Measurements from ENCODE around the gene PRPSAP2.

PRPSAP2 gene

DNA sequence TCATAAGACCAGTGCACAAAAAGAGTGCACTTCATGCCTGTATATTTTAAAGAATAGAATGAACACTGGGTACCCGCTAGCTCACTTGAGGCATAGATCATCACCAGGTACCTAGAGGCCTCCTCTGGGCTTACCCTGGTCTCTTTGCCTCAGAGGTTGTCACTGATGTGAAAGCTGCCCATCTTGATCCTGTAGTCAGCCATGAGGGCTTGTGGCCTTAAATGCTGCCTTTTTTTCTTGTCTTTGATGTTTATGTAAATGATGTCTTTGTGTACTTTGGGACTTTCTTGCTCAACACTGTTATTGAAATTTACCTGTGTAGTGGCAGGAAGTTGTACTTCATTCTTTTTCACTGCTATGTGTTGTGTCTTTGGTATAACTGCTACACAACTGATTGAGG is 67.3 kb downstream of the PRPSAP2 start:
- Histone ChIP-seq H3K27me3 (ENCODE audit: insufficient read depth, low read length) (no peaks in the 10 kb centered on the region), H3K4me3 (ENCODE audit: low read length) (no peak overlapping the region), H3K27ac (ENCODE audit: low read length) (no peak overlapping the region), H3K36me3 (ENCODE audit: insufficient read depth, low read depth, low read length) (peaks cover 35% of the 10 kb centered on the region), H3K9ac (ENCODE audit: low read depth, low read length) (no peak overlapping the region), H3K4me1 (ENCODE audit: insufficient read depth, low read length) (no peaks in the 10 kb centered on the region), H3K9me3 (ENCODE audit: insufficient read depth, low read depth, low read length) (no peaks in the 10 kb centered on the region)

DNA sequence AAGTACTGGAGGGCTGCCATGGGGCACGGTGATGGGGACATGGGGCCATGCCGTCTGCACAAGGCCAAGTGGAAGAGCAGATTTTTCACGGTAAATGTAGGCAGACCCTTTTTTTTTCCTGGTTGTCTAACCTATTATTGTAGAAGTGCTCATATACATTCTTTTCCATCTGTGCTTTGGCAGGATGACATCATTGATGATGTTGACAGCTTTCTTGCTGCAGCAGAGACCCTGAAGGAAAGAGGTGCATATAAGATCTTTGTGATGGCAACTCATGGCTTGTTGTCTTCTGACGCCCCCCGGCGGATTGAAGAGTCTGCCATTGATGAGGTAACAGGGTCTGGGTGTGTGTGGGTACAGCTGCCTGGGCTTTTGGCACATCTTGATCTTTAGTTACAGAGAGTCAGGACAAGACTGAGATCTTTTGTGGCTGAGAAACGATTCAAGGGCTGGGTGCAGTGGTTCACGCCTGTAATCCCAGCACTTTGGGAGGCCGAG is 70.7 kb downstream of the PRPSAP2 start:
- Histone ChIP-seq H3K36me3 (ENCODE audit: insufficient read depth, low read depth, low read length) (peaks cover 48% of the 10 kb centered on the region), H3K9me3 (ENCODE audit: insufficient read depth, low read depth, low read length) (no peaks in the 10 kb centered on the region), H3K4me1 (ENCODE audit: insufficient read depth, low read length) (no peaks in the 10 kb centered on the region), H3K4me3 (ENCODE audit: low read length) (no peak overlapping the region), H3K27me3 (ENCODE audit: insufficient read depth, low read length) (no peaks in the 10 kb centered on the region), H3K27ac (ENCODE audit: low read length) (no peak overlapping the region), H3K9ac (ENCODE audit: low read depth, low read length) (no peak overlapping the region)

DNA sequence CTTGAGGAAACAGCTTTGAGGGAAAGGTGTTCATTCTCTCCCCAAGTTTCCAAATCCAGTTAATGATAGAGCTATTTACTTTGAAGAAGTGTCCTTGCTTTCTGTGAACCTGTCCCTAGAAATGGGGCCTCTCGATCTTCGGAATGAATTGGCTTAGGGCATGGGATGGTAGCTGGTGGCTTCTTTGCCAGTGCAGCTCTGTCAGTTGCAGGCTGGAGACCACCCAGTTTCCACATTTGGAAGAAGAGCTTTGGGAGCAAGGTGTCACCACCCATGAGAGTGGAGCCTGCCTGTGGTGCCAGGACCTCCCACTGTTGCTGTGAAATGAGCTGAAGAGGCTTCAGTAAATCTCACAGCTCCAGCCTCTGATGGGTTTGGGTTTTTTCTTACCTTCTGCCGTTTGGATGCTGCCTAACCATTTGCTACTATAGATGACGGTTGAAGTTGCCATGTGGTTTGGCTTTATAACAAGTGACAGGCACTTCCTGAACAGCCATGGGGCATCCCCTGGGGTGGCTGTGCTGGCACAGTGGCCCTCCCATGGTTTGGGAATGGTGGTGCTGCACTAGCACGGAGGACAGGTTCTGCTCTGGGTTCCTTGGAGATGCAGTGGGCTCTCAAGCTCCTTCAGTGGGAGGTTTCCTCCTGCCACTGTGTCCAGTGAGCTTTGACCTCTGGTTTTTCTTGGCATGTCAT is 74.6 kb downstream of the PRPSAP2 start:
- Histone ChIP-seq H3K4me1 (ENCODE audit: insufficient read depth, low read length) (no peaks in the 10 kb centered on the region), H3K27ac (ENCODE audit: low read length) (no peak overlapping the region), H3K36me3 (ENCODE audit: insufficient read depth, low read depth, low read length) (peaks cover 31% of the 10 kb centered on the region), H3K27me3 (ENCODE audit: insufficient read depth, low read length) (no peaks in the 10 kb centered on the region), H3K9ac (ENCODE audit: low read depth, low read length) (no peak overlapping the region), H3K9me3 (ENCODE audit: insufficient read depth, low read depth, low read length) (no peaks in the 10 kb centered on the region), H3K4me3 (ENCODE audit: low read length) (no peak overlapping the region)

DNA sequence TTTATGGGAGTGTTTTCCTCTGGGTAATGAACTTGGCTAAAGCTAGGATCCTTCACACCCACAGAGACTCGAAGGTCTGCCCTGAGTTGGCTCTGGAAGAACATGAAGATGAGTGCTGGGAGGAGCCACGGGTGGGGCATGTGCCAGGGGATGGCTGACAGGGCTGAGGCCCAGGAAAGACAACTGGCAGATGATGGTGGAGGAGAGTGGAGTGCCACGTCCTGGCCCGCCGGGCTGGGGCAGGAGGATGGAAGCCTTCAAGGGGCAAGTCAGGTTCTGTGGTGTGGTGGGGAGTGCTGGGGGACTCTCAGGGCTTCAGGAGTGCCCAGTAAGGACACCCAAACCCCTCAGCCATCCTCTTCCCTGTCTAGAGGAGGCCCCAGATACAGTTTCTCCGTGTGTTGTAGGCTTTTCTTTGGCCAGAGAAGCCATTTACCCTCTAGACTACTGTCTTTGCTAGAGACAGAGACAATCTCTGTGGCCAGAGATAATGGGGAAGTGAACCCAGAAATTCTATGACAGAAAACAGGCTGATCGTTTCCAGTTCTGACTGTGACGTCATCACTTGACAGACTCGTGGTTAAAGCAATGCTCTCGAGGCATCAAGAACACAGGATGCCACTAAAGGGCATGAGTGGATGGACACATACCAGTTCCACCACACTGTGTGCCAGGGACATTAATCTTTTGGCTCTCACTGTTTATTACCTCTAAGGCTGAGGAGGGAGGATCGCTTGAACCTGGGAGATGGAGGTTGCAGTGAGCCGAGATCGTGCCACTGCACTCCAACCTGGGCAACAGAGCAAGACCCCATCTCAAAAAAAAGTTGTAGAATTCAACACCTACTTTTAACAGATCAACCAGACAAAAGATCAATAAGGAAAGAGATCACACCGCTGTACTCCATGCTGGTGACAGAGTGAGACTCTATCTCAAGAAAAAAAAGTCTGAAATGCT is 75.4 kb downstream of the PRPSAP2 start:
- Histone ChIP-seq H3K9me3 (ENCODE audit: insufficient read depth, low read depth, low read length) (no peaks in the 10 kb centered on the region), H3K4me1 (ENCODE audit: insufficient read depth, low read length) (no peaks in the 10 kb centered on the region), H3K27me3 (ENCODE audit: insufficient read depth, low read length) (no peaks in the 10 kb centered on the region), H3K4me3 (ENCODE audit: low read length) (no peak overlapping the region), H3K27ac (ENCODE audit: low read length) (no peak overlapping the region), H3K36me3 (ENCODE audit: insufficient read depth, low read depth, low read length) (peaks cover 29% of the 10 kb centered on the region), H3K9ac (ENCODE audit: low read depth, low read length) (no peak overlapping the region)

DNA sequence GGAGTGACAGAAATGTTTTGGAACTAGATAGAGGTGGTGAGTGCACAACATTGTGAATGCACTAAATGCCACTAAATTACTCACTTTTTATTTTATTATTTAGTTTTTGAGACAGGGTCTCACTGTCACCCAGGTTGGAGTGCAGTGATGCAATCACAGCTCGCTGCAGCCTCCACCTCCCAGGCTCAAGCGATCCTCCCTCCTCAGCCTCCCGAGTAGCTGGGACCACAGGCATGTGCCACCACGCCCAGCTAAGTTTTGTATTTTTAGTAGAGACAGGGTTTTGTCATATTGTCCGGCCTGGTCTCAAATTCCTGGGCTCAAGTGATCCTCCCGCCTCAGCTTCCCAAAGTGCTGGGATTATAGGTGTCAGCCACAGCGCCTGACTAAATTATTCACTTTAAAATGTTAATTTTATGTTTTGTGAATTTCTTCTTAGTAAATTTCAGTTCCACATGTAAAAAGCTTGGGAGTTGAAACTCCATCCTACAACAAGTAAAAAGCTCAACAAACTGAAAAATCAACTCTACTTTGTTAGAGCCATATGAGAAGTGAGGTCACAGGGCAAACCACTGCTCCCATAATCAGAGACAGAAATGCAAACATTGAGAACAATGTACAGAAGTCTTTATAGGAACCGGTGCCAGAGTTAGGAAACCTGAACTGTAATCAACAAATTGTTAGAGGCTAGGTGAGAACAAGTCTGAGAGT is 80.2 kb downstream of the PRPSAP2 start:
- no peaks in the 10 kb centered on the region for H3K27me3 ChIP-seq (ENCODE audit: insufficient read depth, low read length)
- no peak overlapping the region for H3K4me3 ChIP-seq (ENCODE audit: low read length)
- no peaks in the 10 kb centered on the region for H3K9me3 ChIP-seq (ENCODE audit: insufficient read depth, low read depth, low read length)
- H3K9ac ChIP-seq (ENCODE audit: low read depth, low read length): no peak overlapping the region
- no peaks in the 10 kb centered on the region for H3K36me3 ChIP-seq (ENCODE audit: insufficient read depth, low read depth, low read length)
- no peak overlapping the region for H3K27ac ChIP-seq (ENCODE audit: low read length)
- no peaks in the 10 kb centered on the region for H3K4me1 ChIP-seq (ENCODE audit: insufficient read depth, low read length)

DNA sequence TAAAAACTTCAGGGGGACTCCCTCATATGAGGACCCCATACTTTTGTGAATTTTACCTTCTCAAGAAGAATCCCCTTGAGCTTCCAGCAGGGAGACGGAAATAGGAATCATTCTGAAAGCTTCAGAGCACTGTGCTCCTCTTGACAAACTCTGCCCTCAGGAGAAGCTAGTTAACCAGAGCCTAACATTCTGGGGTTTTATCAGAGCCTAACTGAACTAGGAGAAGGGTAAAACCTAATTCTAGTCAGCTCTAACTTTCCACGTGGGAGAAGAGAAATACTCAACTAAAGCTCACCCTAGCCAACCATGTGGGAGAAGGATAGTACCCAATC is 80.7 kb downstream of the PRPSAP2 start:
- Histone ChIP-seq H3K36me3 (ENCODE audit: insufficient read depth, low read depth, low read length) (no peaks in the 10 kb centered on the region), H3K27ac (ENCODE audit: low read length) (no peak overlapping the region), H3K9me3 (ENCODE audit: insufficient read depth, low read depth, low read length) (no peaks in the 10 kb centered on the region), H3K4me3 (ENCODE audit: low read length) (no peak overlapping the region), H3K9ac (ENCODE audit: low read depth, low read length) (no peak overlapping the region), H3K27me3 (ENCODE audit: insufficient read depth, low read length) (no peaks in the 10 kb centered on the region), H3K4me1 (ENCODE audit: insufficient read depth, low read length) (no peaks in the 10 kb centered on the region)

DNA sequence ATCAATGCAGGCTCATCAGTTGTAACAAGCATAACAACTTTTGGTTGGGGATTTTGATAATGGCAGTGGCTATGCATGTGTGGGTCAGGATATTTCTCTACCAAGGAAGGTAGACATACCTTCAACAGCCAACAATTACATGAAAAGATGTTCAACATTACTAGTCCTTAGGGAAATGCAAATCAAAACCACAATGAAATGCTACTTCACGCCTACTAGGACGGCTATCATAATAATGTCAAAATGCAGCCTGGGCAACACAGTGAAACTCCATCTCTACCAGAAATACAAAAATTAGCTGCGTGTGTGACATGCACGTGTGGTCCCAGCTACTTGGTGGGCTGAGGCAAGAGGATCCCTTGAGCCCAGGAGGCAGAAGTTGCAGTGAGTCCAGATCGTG is 86.7 kb downstream of the PRPSAP2 start:
- H3K4me1 ChIP-seq (ENCODE audit: insufficient read depth, low read length): no peaks in the 10 kb centered on the region
- no peak overlapping the region for H3K27ac ChIP-seq (ENCODE audit: low read length)
- no peak overlapping the region for H3K9ac ChIP-seq (ENCODE audit: low read depth, low read length)
- H3K9me3 ChIP-seq (ENCODE audit: insufficient read depth, low read depth, low read length): no peaks in the 10 kb centered on the region
- H3K27me3 ChIP-seq (ENCODE audit: insufficient read depth, low read length): no peaks in the 10 kb centered on the region
- H3K36me3 ChIP-seq (ENCODE audit: insufficient read depth, low read depth, low read length): no peaks in the 10 kb centered on the region
- no peak overlapping the region for H3K4me3 ChIP-seq (ENCODE audit: low read length)

DNA sequence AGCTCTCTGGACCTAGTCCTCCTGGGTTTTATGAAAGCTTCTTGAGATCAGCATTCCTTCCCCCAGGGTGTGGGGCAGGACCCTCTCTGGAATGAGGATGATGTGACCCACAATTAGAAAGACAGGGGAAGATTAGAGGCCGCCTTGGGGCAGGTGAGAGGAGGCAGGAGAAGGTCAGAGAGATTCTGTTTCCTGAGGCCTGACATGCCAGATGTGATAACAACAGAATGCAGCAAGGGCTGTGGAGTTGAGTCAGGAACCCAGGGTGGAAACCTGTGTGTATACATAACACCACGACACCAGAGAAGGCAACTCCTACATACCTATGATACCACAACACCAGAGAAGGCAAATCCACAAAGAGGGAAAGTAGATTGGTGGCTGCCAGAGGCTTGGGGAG is 88.6 kb downstream of the PRPSAP2 start:
- Histone ChIP-seq H3K36me3 (ENCODE audit: insufficient read depth, low read depth, low read length) (no peaks in the 10 kb centered on the region), H3K27ac (ENCODE audit: low read length) (no peak overlapping the region), H3K9me3 (ENCODE audit: insufficient read depth, low read depth, low read length) (no peaks in the 10 kb centered on the region), H3K4me1 (ENCODE audit: insufficient read depth, low read length) (no peaks in the 10 kb centered on the region), H3K9ac (ENCODE audit: low read depth, low read length) (no peak overlapping the region), H3K27me3 (ENCODE audit: insufficient read depth, low read length) (no peaks in the 10 kb centered on the region), H3K4me3 (ENCODE audit: low read length) (no peak overlapping the region)

DNA sequence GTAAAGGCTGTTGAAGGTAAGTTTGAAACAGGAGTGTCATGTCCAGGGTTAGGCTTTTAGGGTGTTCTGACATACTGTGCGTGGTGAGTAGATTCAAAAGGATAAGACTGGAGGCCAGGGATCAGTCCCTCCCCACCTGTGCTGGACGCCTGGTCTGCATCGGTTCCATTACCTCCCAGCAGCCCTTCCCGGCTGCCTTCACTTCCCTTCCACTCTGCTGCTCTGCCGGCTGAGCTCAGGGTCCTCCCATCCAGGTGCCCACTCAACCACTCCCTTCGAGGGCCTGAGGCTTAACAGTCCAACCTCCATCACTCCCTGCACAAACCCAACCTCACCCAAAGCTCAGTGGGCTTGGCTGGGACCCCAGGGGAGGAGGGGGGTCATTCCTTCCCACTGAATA is 89.9 kb downstream of the PRPSAP2 start:
- no peaks in the 10 kb centered on the region for H3K36me3 ChIP-seq (ENCODE audit: insufficient read depth, low read depth, low read length)
- no peak overlapping the region for H3K4me3 ChIP-seq (ENCODE audit: low read length)
- no peaks in the 10 kb centered on the region for H3K4me1 ChIP-seq (ENCODE audit: insufficient read depth, low read length)
- H3K27ac ChIP-seq (ENCODE audit: low read length): no peak overlapping the region
- H3K9ac ChIP-seq (ENCODE audit: low read depth, low read length): no peak overlapping the region
- H3K27me3 ChIP-seq (ENCODE audit: insufficient read depth, low read length): no peaks in the 10 kb centered on the region
- H3K9me3 ChIP-seq (ENCODE audit: insufficient read depth, low read depth, low read length): no peaks in the 10 kb centered on the region

DNA sequence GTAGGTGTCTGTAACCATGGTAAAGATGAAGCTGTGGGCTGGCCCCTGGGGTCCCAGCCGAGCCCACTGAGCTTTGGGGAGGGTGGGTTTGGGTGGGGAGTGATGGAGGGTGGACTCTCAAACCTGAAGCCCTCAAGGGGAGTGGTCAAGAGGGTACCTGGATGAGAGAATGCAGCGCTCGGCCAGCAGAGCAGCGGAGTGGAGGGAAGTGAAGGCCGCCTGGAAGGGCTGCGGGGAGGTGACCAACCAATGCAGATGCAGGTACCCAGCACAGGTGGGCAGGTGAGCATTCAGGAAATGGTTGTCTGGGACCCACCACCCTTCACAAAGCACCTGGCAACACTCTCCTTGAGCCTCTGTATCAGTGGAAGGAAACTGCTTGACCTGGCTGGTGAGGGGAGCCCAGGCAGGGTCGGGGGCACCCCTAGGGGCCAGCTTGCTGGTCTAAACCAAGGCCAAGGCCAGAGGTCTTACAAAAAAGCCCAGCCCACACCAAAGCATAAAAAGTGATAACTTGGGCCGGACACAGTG is 90.6 kb downstream of the PRPSAP2 start:
- no peak overlapping the region for H3K9ac ChIP-seq (ENCODE audit: low read depth, low read length)
- no peak overlapping the region for H3K27ac ChIP-seq (ENCODE audit: low read length)
- H3K27me3 ChIP-seq (ENCODE audit: insufficient read depth, low read length): no peaks in the 10 kb centered on the region

DNA sequence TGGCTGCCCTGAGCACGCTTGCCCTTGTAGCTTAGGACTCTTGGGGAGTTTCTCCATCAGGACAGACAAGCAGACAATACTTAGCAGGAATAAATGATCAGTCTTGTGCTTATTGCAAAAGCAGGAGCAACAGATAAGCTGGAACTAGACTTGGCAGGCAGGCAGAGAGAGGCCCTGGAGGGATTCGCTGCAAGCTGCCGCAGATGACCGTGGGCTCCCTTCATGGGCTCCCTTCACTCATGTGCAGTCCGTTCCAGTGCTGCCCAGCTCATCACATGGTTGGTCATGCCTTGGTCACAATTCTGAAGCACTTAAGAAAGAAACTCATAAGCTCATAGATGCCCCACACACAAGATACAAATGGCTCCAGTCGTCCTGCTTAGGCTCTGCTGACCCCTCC is 91.6 kb downstream of the PRPSAP2 start:
- H3K27ac ChIP-seq (ENCODE audit: low read length): no peak overlapping the region
- H3K4me3 ChIP-seq (ENCODE audit: low read length): no peak overlapping the region
- H3K9ac ChIP-seq (ENCODE audit: low read depth, low read length): no peak overlapping the region
- H3K9me3 ChIP-seq (ENCODE audit: insufficient read depth, low read depth, low read length): no peaks in the 10 kb centered on the region
- no peaks in the 10 kb centered on the region for H3K27me3 ChIP-seq (ENCODE audit: insufficient read depth, low read length)
- H3K36me3 ChIP-seq (ENCODE audit: insufficient read depth, low read depth, low read length): no peaks in the 10 kb centered on the region
- no peaks in the 10 kb centered on the region for H3K4me1 ChIP-seq (ENCODE audit: insufficient read depth, low read length)

More for the DNA sequence above, 90.6 kb downstream of the PRPSAP2 start:
- no peaks in the 10 kb centered on the region for H3K9me3 ChIP-seq (ENCODE audit: insufficient read depth, low read depth, low read length)
- H3K4me3 ChIP-seq (ENCODE audit: low read length): no peak overlapping the region
- no peaks in the 10 kb centered on the region for H3K4me1 ChIP-seq (ENCODE audit: insufficient read depth, low read length)
- H3K36me3 ChIP-seq (ENCODE audit: insufficient read depth, low read depth, low read length): no peaks in the 10 kb centered on the region

All from iPS-20b (cell line).